HG03139 (cell line): ENCODE results near the gene KBTBD3.
"Not testable (repeated sequence)": the region's sequence is repeated elsewhere in the genome, so short reads cannot be mapped to it uniquely, and the experiment has no call there.

Experiments
- ATAC-seq: cut with Tn5 transposase; IDR thresholded peaks from one replicate; pipeline ENCODE4 v1.9.1; 2021; ENCODE audit not compliant: unreplicated experiment

Gene KBTBD3

DNA sequence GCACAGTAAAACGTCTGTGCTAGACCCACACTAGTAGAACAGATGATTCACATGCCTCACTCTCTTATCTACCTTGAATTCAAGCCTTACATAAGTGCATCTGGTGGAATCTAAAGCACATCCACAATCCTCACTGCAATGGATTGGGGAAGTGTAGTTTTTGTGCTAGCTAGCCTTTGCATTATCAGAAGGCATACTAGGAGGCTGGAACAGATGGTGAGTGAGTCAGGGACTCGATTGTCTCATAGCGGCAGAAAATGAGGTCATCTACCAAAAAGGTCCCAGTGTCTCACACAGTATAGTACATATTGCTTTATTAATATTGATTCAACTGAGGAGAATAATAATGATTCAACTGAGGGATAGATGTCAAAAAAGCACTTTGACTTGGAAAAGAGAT lies 64.4 kb downstream of the KBTBD3 start:
- no peak for ATAC-seq

DNA sequence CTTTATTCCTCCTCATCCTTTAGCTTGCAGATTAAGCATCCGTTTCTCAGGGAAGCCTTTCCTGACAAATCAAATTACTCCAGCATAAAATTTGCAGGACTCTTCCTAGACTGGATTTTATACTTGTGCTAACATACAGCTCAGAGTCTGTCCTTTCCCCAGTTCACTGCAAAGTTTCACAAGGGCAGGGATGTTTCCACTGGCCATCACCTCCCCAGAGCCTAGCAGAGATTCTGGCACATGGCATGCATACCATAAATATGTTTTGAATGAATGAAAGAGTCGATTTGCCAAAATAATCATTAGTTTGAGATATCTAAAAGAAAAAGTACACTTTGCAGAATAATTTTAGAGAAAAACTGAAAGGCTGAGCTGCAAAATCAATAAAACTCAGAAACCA lies 65.7 kb downstream of the KBTBD3 start:
- no peak for ATAC-seq

- not testable (repeated sequence) for ATAC-seq
Measured at GRCh38 chr11:106003094-106003493, 74.1 kb downstream of the KBTBD3 start.

GRCh38 chr11:106001304-106002012 lies 75.7 kb downstream of the KBTBD3 start:
- no peak for ATAC-seq
